Kidney (tissue), 14 donors: ENCODE data around the gene ABLIM1. TPM values are rescaled to one million over a fixed set of nuclear protein-coding genes. Genes with fewer than 3 reads are reported as not detected.

ENCODE experiments used
- DNase-seq, 5 donors: peaks; one replicate each; pipeline ENCODE4 v3.0.0-alpha.2; 2013 to 2020
- FAIRE-seq: peaks from 2 replicates; lab custom pipeline; 2012; peaks lifted over from hg19 to GRCh38; lab: Jason Lieb, UNC
- H3K27ac ChIP-seq, 2 donors: one replicate each; pipeline ENCODE4 v1.7.0; 2013; ENCODE audit warnings: low read depth in 2 of 2, low read length in 2 of 2, inconsistent platforms in 1 of 2
- H3K27me3 ChIP-seq: one replicate; pipeline ENCODE4 v1.7.1; 2013; ENCODE audit warnings: low read length, inconsistent platforms; ENCODE audit not compliant: control insufficient read depth, insufficient read depth
- H3K36me3 ChIP-seq, 3 donors: one replicate each; pipeline versions ENCODE4 v1.7.0 to v1.7.1; 2013; ENCODE audit warnings: low read length in 3 of 3, control low read depth in 1 of 3, inconsistent platforms in 1 of 3; ENCODE audit not compliant: insufficient read depth in 3 of 3, control insufficient read depth in 2 of 3
- H3K4me1 ChIP-seq, 3 donors: one replicate each; pipeline versions ENCODE4 v1.7.0 to v1.7.1; 2013; ENCODE audit warnings: low read length in 3 of 3, inconsistent platforms in 1 of 3, low read depth in 1 of 3; ENCODE audit not compliant: control insufficient read depth in 2 of 3, insufficient read depth in 2 of 3
- H3K4me3 ChIP-seq, 3 donors: one replicate each; pipeline versions ENCODE4 v1.7.0 to v1.8.1; 2013; ENCODE audit warnings: low read length in 3 of 3, control low read depth in 1 of 3, inconsistent platforms in 1 of 3
- H3K9ac ChIP-seq, 3 donors: one replicate each; pipeline versions ENCODE4 v1.7.0 to v1.7.1; 2013; ENCODE audit warnings: low read length in 3 of 3, control low read depth in 1 of 3, inconsistent platforms in 1 of 3
- H3K9me3 ChIP-seq, 3 donors: one replicate each; pipeline versions ENCODE4 v1.7.0 to v1.7.1; 2013; ENCODE audit warnings: low read length in 3 of 3, control low read depth in 1 of 3, inconsistent platforms in 1 of 3; ENCODE audit not compliant: control insufficient read depth in 2 of 3, insufficient read depth in 1 of 3
- intact Hi-C: fragments of 100-400 bp; cut with DNase I; formaldehyde crosslinking; loops from one replicate; pipeline ENCODE4 v1.11.1; 2022
- polyA plus RNA-seq: library from polyadenylated mRNA; stranded (reverse); fragments of 350-450 nt; fragmentation: Illumina TruSeq; extraction: RNeasy Lipid Tissue Mini Kit (QIAGEN cat#74804); gene quantifications from one replicate; pipeline ENCODE4 v1.2.3, GENCODE V29; 2014; ENCODE audit warnings: low read depth, low replicate concordance; ENCODE audit not compliant: insufficient read depth
- total RNA-seq: library from RNA; stranded (reverse); fragmentation: NEBNext Ultra II Directional; extraction: Animal tissue kit (Norgen Biotek cat#: 25700); gene quantifications from one replicate; pipeline ENCODE4 v1.2.1, GENCODE V29; 2021
- TF ChIP-seq, protein P1 (sequence below): IDR thresholded peaks from 3 replicates; pipeline ENCODE4 v1.5.1; 2012; ENCODE audit warnings: mild to moderate bottlenecking, moderate library complexity, borderline replicate concordance; ENCODE audit not compliant: insufficient read depth; ENCODE audit errors: extremely low read depth
- donor health status: control.
- donor health status: control.
- donor health status: control.
- donor health status: control.
- donor health status: control.
- donor health status: DM: yes; HTN: yes; CAD: no.
- donor health status: Normal renal cell carcinoma (clear cell type).

The ABLIM1 gene
- total and polyA plus RNA-seq, 2 donors from 2014 or later, result 32.3 to 158 TPM

DNA sequence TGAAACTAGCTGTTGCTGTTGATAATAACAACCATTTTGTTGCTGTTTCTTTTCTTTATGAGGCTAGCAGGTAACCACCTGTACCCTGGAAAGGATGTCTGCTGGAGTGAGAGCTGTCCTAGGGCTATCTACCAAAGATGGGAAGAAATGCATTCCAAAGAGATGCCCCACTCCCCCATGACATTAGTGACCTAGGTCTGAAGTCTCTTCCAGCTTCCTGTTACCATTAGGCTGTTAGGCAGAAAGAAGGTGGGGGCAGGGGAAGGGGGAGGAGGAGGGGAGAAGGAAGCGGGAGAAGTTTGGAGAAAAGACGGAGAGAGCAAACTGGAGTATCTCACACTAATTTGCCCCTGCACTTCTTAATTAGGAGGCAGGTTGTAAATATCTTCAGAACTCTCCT, 118.5 kb downstream of the ABLIM1 start:
- Histone ChIP-seq H3K27ac (no peak overlapping the region), H3K4me3 (no peak overlapping the region), H3K4me1 (peaks cover 0 to 9% (median 0%) of the 10 kb centered on the region in 3 donors), H3K27me3 (no peaks in the 10 kb centered on the region), H3K36me3 (peaks cover 0 to 12% (median 4%) of the 10 kb centered on the region in 3 donors), H3K9me3 (peaks cover 0 to 5% (median 0%) of the 10 kb centered on the region in 3 donors), H3K9ac (no peak overlapping the region)
- TF ChIP-seq, protein P1, sequence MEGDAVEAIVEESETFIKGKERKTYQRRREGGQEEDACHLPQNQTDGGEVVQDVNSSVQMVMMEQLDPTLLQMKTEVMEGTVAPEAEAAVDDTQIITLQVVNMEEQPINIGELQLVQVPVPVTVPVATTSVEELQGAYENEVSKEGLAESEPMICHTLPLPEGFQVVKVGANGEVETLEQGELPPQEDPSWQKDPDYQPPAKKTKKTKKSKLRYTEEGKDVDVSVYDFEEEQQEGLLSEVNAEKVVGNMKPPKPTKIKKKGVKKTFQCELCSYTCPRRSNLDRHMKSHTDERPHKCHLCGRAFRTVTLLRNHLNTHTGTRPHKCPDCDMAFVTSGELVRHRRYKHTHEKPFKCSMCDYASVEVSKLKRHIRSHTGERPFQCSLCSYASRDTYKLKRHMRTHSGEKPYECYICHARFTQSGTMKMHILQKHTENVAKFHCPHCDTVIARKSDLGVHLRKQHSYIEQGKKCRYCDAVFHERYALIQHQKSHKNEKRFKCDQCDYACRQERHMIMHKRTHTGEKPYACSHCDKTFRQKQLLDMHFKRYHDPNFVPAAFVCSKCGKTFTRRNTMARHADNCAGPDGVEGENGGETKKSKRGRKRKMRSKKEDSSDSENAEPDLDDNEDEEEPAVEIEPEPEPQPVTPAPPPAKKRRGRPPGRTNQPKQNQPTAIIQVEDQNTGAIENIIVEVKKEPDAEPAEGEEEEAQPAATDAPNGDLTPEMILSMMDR, result no peak
- no peak for DNase-seq
- no peak for FAIRE-seq
- intact Hi-C loops, result no loop called here

- Histone ChIP-seq H3K27me3 (no peaks in the 10 kb centered on the region), H3K36me3 (peaks cover 0 to 6% (median 4%) of the 10 kb centered on the region in 3 donors), H3K9me3 (peaks cover 0 to 5% (median 0%) of the 10 kb centered on the region in 3 donors), H3K4me1 (peaks cover 0 to 2% (median 0%) of the 10 kb centered on the region in 3 donors), H3K9ac (no peak overlapping the region), H3K27ac (no peak overlapping the region), H3K4me3 (no peak overlapping the region)
- no peak for FAIRE-seq
- TF ChIP-seq, protein P1, result no peak
- intact Hi-C loops, result no loop called here
- DNase-seq, result no peak
Observed at GRCh38 chr10:114538181-114538906, 119.7 kb downstream of the ABLIM1 start.

DNA sequence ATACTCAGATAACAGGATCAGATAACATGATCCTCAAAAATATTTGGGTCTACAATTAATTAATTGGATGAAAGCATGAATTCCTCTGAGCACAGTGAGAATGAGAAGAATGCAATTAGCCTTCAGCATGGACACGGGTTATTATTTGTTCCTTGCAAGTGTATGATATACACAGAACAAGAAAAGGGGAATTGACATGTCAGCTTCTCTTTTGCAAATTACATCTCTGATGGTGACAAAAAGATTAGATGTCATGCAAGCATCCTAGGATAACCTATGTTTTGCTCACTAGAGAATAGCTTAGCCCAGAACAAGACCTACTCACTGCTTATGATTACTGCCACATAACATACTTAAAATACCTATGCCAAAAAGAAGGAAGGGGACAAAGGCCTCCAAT, 120.3 kb downstream of the ABLIM1 start:
- H3K36me3 ChIP-seq, result peaks cover 0 to 6% (median 4%) of the 10 kb centered on the region in 3 donors
- intact Hi-C loops, result no loop called here
- TF ChIP-seq, protein P1, result no peak
- DNase-seq (no peak), FAIRE-seq (no peak)
- H3K4me1 ChIP-seq, result peaks cover 0 to 2% (median 0%) of the 10 kb centered on the region in 3 donors
- no peaks in the 10 kb centered on the region for H3K27me3 ChIP-seq
- no peak overlapping the region for H3K27ac ChIP-seq
- no peak overlapping the region for H3K9ac ChIP-seq
- peaks cover 0 to 5% (median 0%) of the 10 kb centered on the region in 3 donors for H3K9me3 ChIP-seq
- H3K4me3 ChIP-seq, result no peak overlapping the region
